Esophagus (tissue), 2 donors: ENCODE data around the gene BAZ1A. TPM values are rescaled to one million over a fixed set of nuclear protein-coding genes. Genes with fewer than 3 reads are reported as not detected.

Experiments used
- H3K27ac ChIP-seq, 2 donors: one replicate each; pipeline ENCODE4 v1.5.1; 2013; ENCODE audit warnings: low read depth in 2 of 2, mild to moderate bottlenecking in 2 of 2, inconsistent platforms in 1 of 2, low read length in 1 of 2, moderate library complexity in 1 of 2
- H3K27me3 ChIP-seq, 2 donors: one replicate each; pipeline ENCODE4 v1.6.1; 2013; ENCODE audit warnings: low read length in 2 of 2, control low read depth in 1 of 2, mild to moderate bottlenecking in 1 of 2; ENCODE audit not compliant: insufficient read depth in 2 of 2, control insufficient read depth in 1 of 2
- H3K36me3 ChIP-seq, 2 donors: one replicate each; pipeline ENCODE4 v1.6.1; 2013; ENCODE audit warnings: low read length in 1 of 2; ENCODE audit not compliant: control insufficient read depth in 2 of 2, insufficient read depth in 2 of 2
- H3K4me1 ChIP-seq, 2 donors: one replicate each; pipeline ENCODE4 v1.6.1; 2013; ENCODE audit warnings: low read length in 1 of 2; ENCODE audit not compliant: control insufficient read depth in 2 of 2, insufficient read depth in 2 of 2
- H3K4me3 ChIP-seq, 2 donors: one replicate each; pipeline ENCODE4 v1.5.1; 2013; ENCODE audit warnings: low read length in 2 of 2, mild to moderate bottlenecking in 2 of 2, low read depth in 1 of 2, moderate library complexity in 1 of 2
- H3K9me3 ChIP-seq, 2 donors: one replicate each; pipeline ENCODE4 v1.6.1; 2013; ENCODE audit warnings: mild to moderate bottlenecking in 2 of 2, low read depth in 1 of 2, low read length in 1 of 2, moderate library complexity in 1 of 2; ENCODE audit not compliant: control insufficient read depth in 2 of 2, insufficient read depth in 1 of 2
- WGBS, 2 donors: extraction: QIAGEN DNeasy Blood & Tissue Kit; methylation state at CpG; one replicate each; pipeline ENCODE4 v1.1.7; 2013; 5-methylcytosine and 5-hydroxymethylcytosine counted together
- polyA plus RNA-seq, 2 donors: library from polyadenylated mRNA; stranded (reverse); fragments of 200-250 nt; gene quantifications; one replicate each; pipeline ENCODE4 v1.2.3, GENCODE V29; 2013
- donor health status: healthy with polysubstance abuse.
- donor health status: Bipolar disorder and iron deficiency.

Gene BAZ1A
- polyA plus RNA-seq, 2 donors, result 18.5 to 18.9 TPM

- Histone ChIP-seq H3K27ac (no peak overlapping the region), H3K9me3 (no peaks in the 10 kb centered on the region), H3K36me3 (peaks cover 0 to 6% of the 10 kb centered on the region in 2 donors), H3K27me3 (no peaks in the 10 kb centered on the region), H3K4me1 (no peaks in the 10 kb centered on the region), H3K4me3 (no peak overlapping the region)
- WGBS, 2 donors, result 86 to 90% methylated on average over 2 of the region's 2 CpGs
Observed at GRCh38 chr14:34775342-34775741, 99.8 kb downstream of the BAZ1A start.

GRCh38 chr14:34770901-34771300, 104.3 kb downstream of the BAZ1A start:
- Histone ChIP-seq H3K27me3 (no peaks in the 10 kb centered on the region), H3K9me3 (no peaks in the 10 kb centered on the region), H3K27ac (no peak overlapping the region), H3K4me1 (no peaks in the 10 kb centered on the region), H3K36me3 (peaks cover 0 to 3% of the 10 kb centered on the region in 2 donors), H3K4me3 (no peak overlapping the region)
- 100% methylated on average over 1 of the region's 1 CpG for WGBS, 2 donors

GRCh38 chr14:34766606-34767005, 108.6 kb downstream of the BAZ1A start:
- no peak overlapping the region for H3K4me3 ChIP-seq
- H3K27ac ChIP-seq, result no peak overlapping the region
- H3K9me3 ChIP-seq, result no peaks in the 10 kb centered on the region
- peaks cover 4% of the 10 kb centered on the region in 2 donors for H3K36me3 ChIP-seq
- H3K4me1 ChIP-seq, result no peaks in the 10 kb centered on the region
- 83 to 96% methylated on average over 2 of the region's 2 CpGs for WGBS, 2 donors
- no peaks in the 10 kb centered on the region for H3K27me3 ChIP-seq

- Histone ChIP-seq H3K36me3 (peaks cover 4% of the 10 kb centered on the region in 2 donors), H3K27me3 (no peaks in the 10 kb centered on the region), H3K4me3 (no peak overlapping the region), H3K27ac (no peak overlapping the region), H3K4me1 (no peaks in the 10 kb centered on the region), H3K9me3 (no peaks in the 10 kb centered on the region)
- 96 to 97% methylated on average over 3 of the region's 3 CpGs for WGBS, 2 donors
Observed at GRCh38 chr14:34766060-34766459, 109.1 kb downstream of the BAZ1A start.

GRCh38 chr14:34755215-34755614, 119.9 kb downstream of the BAZ1A start:
- Histone ChIP-seq H3K9me3 (no peaks in the 10 kb centered on the region), H3K27ac (no peak overlapping the region), H3K4me3 (no peak overlapping the region), H3K36me3 (peaks cover 0 to 5% of the 10 kb centered on the region in 2 donors), H3K27me3 (no peaks in the 10 kb centered on the region), H3K4me1 (no peaks in the 10 kb centered on the region)
- 97 to 98% methylated on average over 2 of the region's 2 CpGs for WGBS, 2 donors

GRCh38 chr14:34754687-34755086, 120.5 kb downstream of the BAZ1A start:
- Histone ChIP-seq H3K36me3 (peaks cover 0 to 5% of the 10 kb centered on the region in 2 donors), H3K9me3 (no peaks in the 10 kb centered on the region), H3K4me1 (no peaks in the 10 kb centered on the region), H3K27me3 (no peaks in the 10 kb centered on the region), H3K27ac (no peak overlapping the region), H3K4me3 (no peak overlapping the region)
- WGBS, 2 donors, result 92 to 95% methylated on average over 1 of the region's 1 CpG

GRCh38 chr14:34750670-34751069, 124.5 kb downstream of the BAZ1A start:
- H3K27ac ChIP-seq, result no peak overlapping the region
- no peaks in the 10 kb centered on the region for H3K9me3 ChIP-seq
- H3K27me3 ChIP-seq, result no peaks in the 10 kb centered on the region
- no peak overlapping the region for H3K4me3 ChIP-seq
- H3K4me1 ChIP-seq, result no peaks in the 10 kb centered on the region
- no peaks in the 10 kb centered on the region for H3K36me3 ChIP-seq

- Histone ChIP-seq H3K27me3 (no peaks in the 10 kb centered on the region), H3K27ac (no peak overlapping the region), H3K36me3 (no peaks in the 10 kb centered on the region), H3K4me3 (no peak overlapping the region), H3K9me3 (no peaks in the 10 kb centered on the region), H3K4me1 (no peaks in the 10 kb centered on the region)
- 95 to 98% methylated on average over 2 of the region's 2 CpGs for WGBS, 2 donors
Observed at GRCh38 chr14:34750233-34750632, 124.9 kb downstream of the BAZ1A start.

GRCh38 chr14:34749408-34749807, 125.8 kb downstream of the BAZ1A start:
- Histone ChIP-seq H3K27me3 (no peaks in the 10 kb centered on the region), H3K36me3 (no peaks in the 10 kb centered on the region), H3K4me1 (no peaks in the 10 kb centered on the region), H3K4me3 (no peak overlapping the region), H3K27ac (no peak overlapping the region), H3K9me3 (no peaks in the 10 kb centered on the region)
- WGBS, 2 donors, result 92% methylated on average over 6 of the region's 6 CpGs

GRCh38 chr14:34742270-34743115, 132.7 kb downstream of the BAZ1A start:
- WGBS, 2 donors, result 83% methylated on average over 8 of the region's 8 CpGs

More at GRCh38 chr14:34742270-34743115, 132.7 kb downstream of the BAZ1A start:
- no peaks in the 10 kb centered on the region for H3K27me3 ChIP-seq
- H3K36me3 ChIP-seq, result no peaks in the 10 kb centered on the region
- no peaks in the 10 kb centered on the region for H3K4me1 ChIP-seq
- H3K9me3 ChIP-seq, result no peaks in the 10 kb centered on the region
- no peak overlapping the region for H3K4me3 ChIP-seq
- no peak overlapping the region for H3K27ac ChIP-seq
